Kasumi-1 (cell line): ENCODE results near the gene COL6A2.
"Not testable (repeated sequence)": the region's sequence is repeated elsewhere in the genome, so short reads cannot be mapped to it uniquely, and the experiment has no call there.

Experiments used
- DNase-seq, 2 experiments: peaks; one replicate each; lab custom pipeline; 2025; lab: John Stamatoyannopoulos, UW

COL6A2 gene

DNA sequence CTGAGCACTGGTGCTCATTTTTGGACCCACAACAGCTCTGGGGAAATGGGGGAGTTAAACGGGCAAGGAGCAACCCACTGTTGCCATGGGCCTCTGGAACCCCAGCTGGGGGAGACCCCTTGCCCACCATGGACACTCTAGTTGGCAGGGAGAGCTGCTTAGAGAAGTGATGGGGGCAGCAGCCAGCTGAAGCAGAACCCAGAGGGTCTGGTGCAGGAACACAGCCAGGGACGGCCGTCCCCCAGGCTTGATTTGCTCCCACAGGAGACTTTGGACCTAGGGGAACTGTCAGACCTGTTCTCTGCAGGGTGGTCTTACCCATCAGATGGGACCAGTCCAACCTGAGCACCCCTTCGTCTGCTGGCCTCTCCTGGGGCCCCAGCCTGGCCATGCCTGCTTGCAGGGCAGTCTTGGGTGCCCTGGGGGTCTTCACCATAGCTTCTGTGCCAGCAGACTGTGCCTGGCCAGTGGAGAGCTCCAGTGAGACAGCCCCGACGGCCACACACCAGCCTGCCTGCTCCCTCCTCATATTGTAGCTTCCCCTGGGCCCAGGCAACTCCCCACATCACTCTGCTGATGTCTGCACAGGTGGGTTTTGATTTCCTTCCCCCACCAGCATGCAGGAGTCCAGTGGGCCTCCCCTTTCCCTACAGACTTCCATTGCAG, 75.1 kb downstream of the COL6A2 start:
- no peak for DNase-seq

DNA sequence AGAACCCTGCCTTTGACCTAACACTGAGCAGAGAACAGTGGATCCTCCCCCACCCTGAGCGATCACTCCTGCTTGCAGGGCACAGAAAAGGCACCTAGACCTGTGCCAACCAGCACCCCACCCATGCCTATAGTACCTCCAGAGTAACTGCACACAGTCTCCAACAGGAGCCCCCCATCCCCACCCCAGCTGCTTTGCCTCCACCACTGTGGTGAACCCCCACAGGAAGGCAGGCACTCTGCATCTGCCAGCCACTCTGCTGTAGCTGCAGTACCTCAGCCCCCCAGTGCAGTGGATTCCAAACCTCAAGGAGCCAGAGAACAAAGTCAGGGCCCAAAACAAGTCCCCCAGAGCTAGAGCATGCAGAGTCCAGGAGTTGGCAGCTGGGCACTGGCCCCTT, 75.7 kb downstream of the COL6A2 start:
- no peak for DNase-seq

- not testable (repeated sequence) for DNase-seq
These were observed 78.7 kb downstream of the COL6A2 start for GRCh38 chr21:46176443-46177129.

DNA sequence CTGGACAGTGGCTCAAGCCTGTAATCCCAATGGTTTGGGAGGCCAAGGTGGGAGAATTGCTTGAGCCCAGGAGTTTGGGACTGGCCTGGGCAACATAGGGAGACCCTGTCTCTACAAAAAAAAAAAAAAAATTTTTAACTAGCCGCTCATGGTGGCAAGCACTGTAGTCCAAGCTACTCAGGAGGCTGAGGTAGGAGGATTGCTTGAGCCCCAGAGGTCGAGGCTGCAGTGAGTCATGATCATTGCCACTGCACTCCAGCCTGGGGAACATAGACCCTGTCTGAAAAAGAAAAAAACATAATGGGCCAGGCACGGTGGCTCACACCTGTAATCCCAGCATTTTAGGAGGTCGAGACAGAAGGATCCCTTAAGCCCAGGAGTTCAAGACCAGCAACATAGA, 81.0 kb downstream of the COL6A2 start:
- no peak for DNase-seq
